ENCODE results near the gene NR5A1.
A peak's percentile ranks its signal among the peaks of the same experiment; 100 is the strongest.

NR5A1 gene

DNA sequence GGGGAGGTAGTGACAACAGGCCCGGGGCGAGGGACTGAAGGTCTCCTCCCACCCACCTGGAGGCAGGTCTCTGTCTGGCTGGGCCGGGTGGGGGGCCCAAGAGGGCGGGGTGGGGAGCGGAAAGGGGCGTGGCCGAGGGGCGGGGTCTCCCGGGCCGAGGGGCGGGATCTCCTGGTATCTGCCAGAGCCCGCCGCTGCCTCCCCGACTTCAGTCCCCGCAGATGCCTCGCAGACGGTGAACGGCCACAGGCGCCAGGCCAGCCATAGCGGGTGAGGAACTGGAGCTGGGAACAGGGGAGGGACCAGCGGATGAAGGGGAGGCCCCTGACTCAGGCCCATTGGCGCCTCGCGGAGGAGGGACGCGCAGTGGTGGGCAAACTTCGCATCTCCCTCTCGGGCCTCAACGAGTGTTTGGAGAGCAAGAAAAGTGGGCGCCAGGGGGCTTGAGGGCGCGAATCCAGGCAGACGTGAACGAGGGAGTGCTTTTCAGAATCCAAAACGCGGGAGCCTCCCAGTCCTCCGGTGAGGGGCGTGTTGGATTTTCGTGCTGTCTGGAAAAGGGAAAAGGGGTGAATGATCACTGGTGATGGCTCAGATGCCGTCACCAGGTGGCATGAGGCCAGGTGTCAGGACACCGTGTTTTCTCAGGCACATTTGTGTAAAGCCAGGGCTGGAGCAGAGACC is 56.8 kb downstream of the NR5A1 start, which contains the start of gene ADGRD2 (continued):
- TF ChIP-seq ZXDB (tag by site-specific recombination; IDR thresholded peaks at IDR 0.05) = no peak
- no peak for TF ChIP-seq ZBTB20 (tag by site-specific recombination; IDR thresholded peaks at IDR 0.05)
- no peak for TF ChIP-seq ZNF354C (tag by site-specific recombination; IDR thresholded peaks at IDR 0.05; ENCODE audit: borderline replicate concordance, low read depth)
- TF ChIP-seq HOXA7 (CRISPR knock-in tag; IDR thresholded peaks at IDR 0.05; ENCODE audit: borderline replicate concordance) = no peak
- no peak for TF ChIP-seq ZNF626 (tag by site-specific recombination; IDR thresholded peaks at IDR 0.05)
- no peak for TF ChIP-seq ZNF610 (tag by site-specific recombination; IDR thresholded peaks at IDR 0.05; ENCODE audit: borderline replicate concordance)
- TF ChIP-seq, protein P1, sequence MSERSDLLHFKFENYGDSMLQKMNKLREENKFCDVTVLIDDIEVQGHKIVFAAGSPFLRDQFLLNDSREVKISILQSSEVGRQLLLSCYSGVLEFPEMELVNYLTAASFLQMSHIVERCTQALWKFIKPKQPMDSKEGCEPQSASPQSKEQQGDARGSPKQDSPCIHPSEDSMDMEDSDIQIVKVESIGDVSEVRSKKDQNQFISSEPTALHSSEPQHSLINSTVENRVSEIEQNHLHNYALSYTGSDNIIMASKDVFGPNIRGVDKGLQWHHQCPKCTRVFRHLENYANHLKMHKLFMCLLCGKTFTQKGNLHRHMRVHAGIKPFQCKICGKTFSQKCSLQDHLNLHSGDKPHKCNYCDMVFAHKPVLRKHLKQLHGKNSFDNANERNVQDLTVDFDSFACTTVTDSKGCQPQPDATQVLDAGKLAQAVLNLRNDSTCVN (tag by site-specific recombination; optimal IDR thresholded peaks at IDR 0.05) = peak; percentile 21
- no peak for TF ChIP-seq ZNF785 (tag by site-specific recombination; IDR thresholded peaks at IDR 0.05)
- no peak for TF ChIP-seq ZBTB48 (tag by site-specific recombination; IDR thresholded peaks at IDR 0.05)
- TF ChIP-seq KLF9 (tag by site-specific recombination; IDR thresholded peaks at IDR 0.05; ENCODE audit: low read depth) = peak; percentile 42; the same call in 1 of the 2 replicates
- no peak for TF ChIP-seq BCL6B (tag by site-specific recombination; IDR thresholded peaks at IDR 0.05)
- TF ChIP-seq ZNF341 (tag by site-specific recombination; IDR thresholded peaks at IDR 0.05; ENCODE audit: low read depth) = no peak
- TF ChIP-seq ZNF639 (tag by site-specific recombination; IDR thresholded peaks at IDR 0.05) = no peak
- TF ChIP-seq SETDB1 (IDR thresholded peaks at IDR 0.05; ENCODE audit: insufficient read length, low read length) = no peak
- no peak for TF ChIP-seq ZNF433 (tag by site-specific recombination; IDR thresholded peaks at IDR 0.05; ENCODE audit: low read depth)
- 0 out of 2 replicates have a peak, but pooled peaks have one; percentile 11 for TF ChIP-seq ZFHX2 (tag by site-specific recombination; conservative IDR thresholded peaks at IDR 0.05)
- no peak for TF ChIP-seq ZNF23 (tag by site-specific recombination; IDR thresholded peaks at IDR 0.05; ENCODE audit: borderline replicate concordance)
- TF ChIP-seq BCL11B (tag by site-specific recombination; IDR thresholded peaks at IDR 0.05; ENCODE audit: low read depth) = no peak
- no peak for TF ChIP-seq ZNF701 (tag by site-specific recombination; IDR thresholded peaks at IDR 0.05)
- no peak for TF ChIP-seq OVOL3 (tag by site-specific recombination; IDR thresholded peaks at IDR 0.05)
- 0 out of 2 replicates have a peak, but pooled peaks have one; percentile 31 for TF ChIP-seq KLF8 (tag by site-specific recombination; IDR thresholded peaks at IDR 0.05)
- TF ChIP-seq ZBTB6 (tag by site-specific recombination; IDR thresholded peaks at IDR 0.05) = no peak
